ENCODE measurements around the gene UBQLN4.

UBQLN4 gene

GRCh38 chr1:156003923-156004188 is 49.7 kb downstream of the UBQLN4 start:
- no peak for DNase-seq (ENCODE audit: low read depth)
- no peak overlapping the region for H3K4me3 ChIP-seq (ENCODE audit: low read length)
- TF ChIP-seq CTCF (IDR thresholded peaks at IDR 0.05; ENCODE audit: insufficient read depth, low read depth, low read length, missing control alignments), result no peak

GRCh38 chr1:156002188-156002911 is 51.2 kb downstream of the UBQLN4 start:
- H3K4me3 ChIP-seq (ENCODE audit: low read length), result no peak overlapping the region
- no peak for TF ChIP-seq CTCF (IDR thresholded peaks at IDR 0.05; ENCODE audit: insufficient read depth, low read depth, low read length, missing control alignments)
- DNase-seq (ENCODE audit: low read depth), result no peak

GRCh38 chr1:156001662-156002171 is 51.9 kb downstream of the UBQLN4 start:
- DNase-seq (ENCODE audit: low read depth), result no peak
- no peak for TF ChIP-seq CTCF (IDR thresholded peaks at IDR 0.05; ENCODE audit: insufficient read depth, low read depth, low read length, missing control alignments)
- H3K4me3 ChIP-seq (ENCODE audit: low read length), result no peak overlapping the region

GRCh38 chr1:156001021-156001661 is 52.5 kb downstream of the UBQLN4 start:
- no peak for DNase-seq (ENCODE audit: low read depth)
- H3K4me3 ChIP-seq (ENCODE audit: low read length), result no peak overlapping the region
- no peak for TF ChIP-seq CTCF (IDR thresholded peaks at IDR 0.05; ENCODE audit: insufficient read depth, low read depth, low read length, missing control alignments)

- no peak for TF ChIP-seq CTCF (IDR thresholded peaks at IDR 0.05; ENCODE audit: insufficient read depth, low read depth, low read length, missing control alignments)
- no peak for DNase-seq (ENCODE audit: low read depth)
- H3K4me3 ChIP-seq (ENCODE audit: low read length), result no peak overlapping the region
Measured at GRCh38 chr1:155999964-156000363, 53.6 kb downstream of the UBQLN4 start.

GRCh38 chr1:155996166-155996565 is 57.4 kb downstream of the UBQLN4 start:
- H3K4me3 ChIP-seq (ENCODE audit: low read length), result no peak overlapping the region
- no peak for TF ChIP-seq CTCF (IDR thresholded peaks at IDR 0.05; ENCODE audit: insufficient read depth, low read depth, low read length, missing control alignments)
- no peak for DNase-seq (ENCODE audit: low read depth)

GRCh38 chr1:155993595-155993994 is 60.0 kb downstream of the UBQLN4 start:
- no peak for DNase-seq (ENCODE audit: low read depth)
- TF ChIP-seq CTCF (IDR thresholded peaks at IDR 0.05; ENCODE audit: insufficient read depth, low read depth, low read length, missing control alignments), result no peak
- no peak overlapping the region for H3K4me3 ChIP-seq (ENCODE audit: low read length)

Measured in epithelial cell of esophagus (primary cell).